ENCODE measurements around the gene FRYL.
"Not testable (repeated sequence)": the region's sequence is repeated elsewhere in the genome, so short reads cannot be mapped to it uniquely, and the experiment has no call there.

The FRYL gene

GRCh38 chr4:48785302-48785701, 5.2 kb upstream of the FRYL start:
- no peak for DNase-seq

GRCh38 chr4:48781968-48782367, 1.9 kb upstream of the FRYL start:
- no peak for DNase-seq

GRCh38 chr4:48780865-48781214, 761 bp upstream of the FRYL start:
- DNase-seq: peak; percentile 63

GRCh38 chr4:48779095-48779997, 733 bp downstream of the FRYL start:
- peak; percentile 77 for DNase-seq

- DNase-seq: no peak
These were observed 1.5 kb downstream of the FRYL start for GRCh38 chr4:48778431-48779094.

GRCh38 chr4:48777739-48778138, 2.3 kb downstream of the FRYL start:
- DNase-seq: no peak

GRCh38 chr4:48774760-48775710, 5.0 kb downstream of the FRYL start:
- no peak for DNase-seq

GRCh38 chr4:48772556-48772955, 7.5 kb downstream of the FRYL start:
- no peak for DNase-seq

GRCh38 chr4:48767055-48767929, 12.8 kb downstream of the FRYL start:
- DNase-seq: no peak

GRCh38 chr4:48766131-48766792, 13.8 kb downstream of the FRYL start:
- no peak for DNase-seq

GRCh38 chr4:48762408-48762807, 17.7 kb downstream of the FRYL start:
- DNase-seq: no peak

GRCh38 chr4:48761286-48761685, 18.8 kb downstream of the FRYL start:
- no peak for DNase-seq

GRCh38 chr4:48758703-48759102, 21.4 kb downstream of the FRYL start:
- not testable (repeated sequence) for DNase-seq

- DNase-seq: no peak
These were observed 23.3 kb downstream of the FRYL start for GRCh38 chr4:48756689-48757220.

- no peak for DNase-seq
These were observed 24.8 kb downstream of the FRYL start for GRCh38 chr4:48755281-48755680.

- DNase-seq: no peak
These were observed 26.9 kb downstream of the FRYL start for GRCh38 chr4:48753159-48753558.

- no peak for DNase-seq
These were observed 27.4 kb downstream of the FRYL start for GRCh38 chr4:48752726-48753125.

GRCh38 chr4:48752246-48752645, 27.8 kb downstream of the FRYL start:
- DNase-seq: no peak

- DNase-seq: no peak
These were observed 31.0 kb downstream of the FRYL start for GRCh38 chr4:48748949-48749596.

GRCh38 chr4:48746608-48747362, 33.3 kb downstream of the FRYL start:
- DNase-seq: peak; percentile 9
